A673 (cell line): Measurements from ENCODE around the gene OSBPL6.

Experiments
- CTCF ChIP-seq: fragments of 300-800, 200-600 bp; sonication (generic); conservative IDR thresholded peaks from 2 replicates; pipeline ENCODE4 v1.5.1; 2017; ENCODE audit warnings: low read depth, mild to moderate bottlenecking, antibody characterized with exemption, low read length, moderate library complexity, mixed read lengths
- EZH2 ChIP-seq: fragments of 200-600 bp; sonication (generic); IDR thresholded peaks from 2 replicates; pipeline ENCODE4 v1.6.1; 2017; ENCODE audit warnings: borderline replicate concordance, low read depth, mild to moderate bottlenecking, mixed read lengths, antibody characterized with exemption, low read length; ENCODE audit not compliant: poor library complexity, severe bottlenecking

GRCh38 chr2:178295906-178296305 lies 101.6 kb downstream of the OSBPL6 start:
- TF ChIP-seq EZH2 (no peak), CTCF (no peak)
